Measurements from ENCODE around the gene ANKLE2. TPM values are rescaled to one million over a fixed set of nuclear protein-coding genes. Genes with fewer than 3 reads are reported as not detected.

The ANKLE2 gene
- total RNA-seq, 1 donor from 2014 or later = 54.2 TPM

DNA sequence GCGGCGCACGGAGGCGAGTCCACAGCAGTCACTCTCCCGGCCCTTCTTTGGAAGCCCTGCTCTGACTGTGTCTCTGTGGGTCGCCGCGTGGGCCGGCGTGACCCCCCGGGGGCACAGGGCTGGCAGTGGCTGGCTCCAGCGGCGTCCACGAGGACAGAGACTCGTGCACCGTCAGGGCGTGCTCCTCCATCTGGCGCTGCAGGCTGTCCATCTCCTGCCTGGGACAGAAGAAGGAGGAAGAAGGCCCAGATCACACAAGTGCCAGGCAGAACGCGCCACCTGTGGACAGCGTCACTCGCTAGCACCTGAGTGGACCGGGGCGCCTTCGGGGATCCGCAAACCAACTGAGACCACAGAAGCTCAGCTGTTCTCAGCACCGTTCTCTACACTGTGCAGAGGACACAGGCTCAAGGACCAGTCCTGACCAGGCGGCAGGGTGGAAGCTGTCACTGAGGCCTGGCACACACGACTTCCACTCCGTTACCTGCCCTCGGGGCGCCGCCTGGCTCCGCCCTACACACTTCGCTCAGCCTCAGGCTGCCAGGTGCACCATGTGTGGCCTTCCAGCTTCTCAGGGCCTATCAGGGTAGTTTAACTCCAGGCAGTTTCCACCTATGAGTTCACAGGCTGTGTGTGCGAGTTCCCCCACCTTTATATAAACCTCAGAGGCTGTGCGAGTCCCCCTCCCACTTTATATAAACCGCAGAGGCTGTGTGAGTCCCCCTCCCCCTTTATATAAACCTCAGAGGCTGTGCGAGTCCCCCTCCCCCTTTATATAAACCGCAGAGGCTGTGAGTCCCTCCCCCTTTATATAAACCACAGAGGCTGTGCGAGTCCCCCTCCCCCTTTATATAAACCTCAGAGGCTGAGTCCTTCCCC lies 11.7 kb upstream of the ANKLE2 start:
- intact Hi-C loops (cut with DNase I) = no loop called here
- H3K27ac ChIP-seq = no peak overlapping the region
- H3K36me3 ChIP-seq = peaks cover 76 to 87% of the 10 kb centered on the region in 2 donors
- no peaks in the 10 kb centered on the region for H3K9me3 ChIP-seq
- TF ChIP-seq, protein P1, sequence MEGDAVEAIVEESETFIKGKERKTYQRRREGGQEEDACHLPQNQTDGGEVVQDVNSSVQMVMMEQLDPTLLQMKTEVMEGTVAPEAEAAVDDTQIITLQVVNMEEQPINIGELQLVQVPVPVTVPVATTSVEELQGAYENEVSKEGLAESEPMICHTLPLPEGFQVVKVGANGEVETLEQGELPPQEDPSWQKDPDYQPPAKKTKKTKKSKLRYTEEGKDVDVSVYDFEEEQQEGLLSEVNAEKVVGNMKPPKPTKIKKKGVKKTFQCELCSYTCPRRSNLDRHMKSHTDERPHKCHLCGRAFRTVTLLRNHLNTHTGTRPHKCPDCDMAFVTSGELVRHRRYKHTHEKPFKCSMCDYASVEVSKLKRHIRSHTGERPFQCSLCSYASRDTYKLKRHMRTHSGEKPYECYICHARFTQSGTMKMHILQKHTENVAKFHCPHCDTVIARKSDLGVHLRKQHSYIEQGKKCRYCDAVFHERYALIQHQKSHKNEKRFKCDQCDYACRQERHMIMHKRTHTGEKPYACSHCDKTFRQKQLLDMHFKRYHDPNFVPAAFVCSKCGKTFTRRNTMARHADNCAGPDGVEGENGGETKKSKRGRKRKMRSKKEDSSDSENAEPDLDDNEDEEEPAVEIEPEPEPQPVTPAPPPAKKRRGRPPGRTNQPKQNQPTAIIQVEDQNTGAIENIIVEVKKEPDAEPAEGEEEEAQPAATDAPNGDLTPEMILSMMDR (IDR thresholded peaks at IDR 0.05) = no peak
- no peaks in the 10 kb centered on the region for H3K4me1 ChIP-seq
- H3K4me3 ChIP-seq = no peak overlapping the region
- H3K27me3 ChIP-seq = no peaks in the 10 kb centered on the region
- no peak for DNase-seq (ENCODE audit: low spot score in 2 of 2)

DNA sequence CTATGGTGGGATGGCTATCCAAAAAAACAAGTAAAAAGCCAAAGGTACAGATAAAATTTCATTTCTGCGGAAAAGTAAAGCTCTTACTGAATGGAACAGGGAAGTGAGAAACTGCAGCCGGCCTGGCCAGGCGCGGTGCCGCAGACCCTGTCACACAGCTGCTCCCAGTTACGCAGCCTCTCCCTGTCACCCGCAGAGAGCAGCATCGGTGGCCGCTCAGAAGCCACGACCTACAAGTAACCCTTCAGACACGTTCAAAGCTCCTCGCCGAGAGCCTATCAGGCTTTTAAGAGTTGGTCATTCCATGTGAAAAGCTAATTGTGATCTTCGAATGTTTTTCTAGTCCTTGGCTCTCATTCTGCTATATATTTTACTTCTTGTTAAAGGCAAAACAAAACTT lies 11.0 kb upstream of the ANKLE2 start:
- intact Hi-C loops (cut with DNase I) = no loop called here
- H3K4me3 ChIP-seq = no peak overlapping the region
- TF ChIP-seq, protein P1 (IDR thresholded peaks at IDR 0.05) = no peak
- DNase-seq (ENCODE audit: low spot score in 2 of 2) = no peak
- no peaks in the 10 kb centered on the region for H3K4me1 ChIP-seq
- no peak overlapping the region for H3K27ac ChIP-seq
- no peaks in the 10 kb centered on the region for H3K9me3 ChIP-seq
- no peaks in the 10 kb centered on the region for H3K27me3 ChIP-seq
- peaks cover 70 to 81% of the 10 kb centered on the region in 2 donors for H3K36me3 ChIP-seq

DNA sequence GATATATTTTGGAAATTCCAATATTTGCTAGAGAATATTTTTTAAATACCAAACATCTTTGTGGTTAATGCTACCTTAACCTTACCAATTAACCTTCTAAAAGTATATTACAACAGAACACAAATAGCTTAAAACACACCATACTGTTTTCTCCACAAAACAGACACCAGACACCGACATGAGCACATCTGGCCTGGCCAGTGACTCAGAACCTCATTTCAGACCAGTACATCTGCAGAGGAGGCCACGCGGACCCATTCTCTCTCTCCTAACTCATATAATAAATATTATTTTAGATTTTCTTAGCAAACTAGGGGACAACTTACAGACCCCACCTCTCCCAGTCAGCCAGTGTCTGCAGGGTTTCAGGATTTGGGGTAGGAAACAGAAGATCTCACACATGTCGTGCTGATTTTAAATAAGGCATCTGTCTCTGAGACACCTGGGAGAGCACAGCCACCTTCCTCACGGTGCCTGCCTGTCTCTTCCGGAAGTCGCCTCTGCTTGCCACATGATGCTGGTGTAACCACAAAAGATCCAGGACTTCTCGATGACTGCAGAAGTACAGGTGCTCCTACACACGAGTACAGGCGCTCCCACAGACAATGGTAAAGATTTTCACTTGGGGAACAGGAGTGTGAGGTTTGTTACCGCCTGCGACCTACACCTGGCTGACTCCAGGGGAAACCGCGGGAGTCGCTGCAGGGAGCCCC lies 9.7 kb upstream of the ANKLE2 start:
- Histone ChIP-seq H3K4me1 (peaks cover 0 to 5% of the 10 kb centered on the region in 2 donors), H3K9me3 (no peaks in the 10 kb centered on the region), H3K27ac (peak overlapping the region in 1 of 2 donors; percentile 11), H3K27me3 (no peaks in the 10 kb centered on the region), H3K4me3 (no peak overlapping the region), H3K36me3 (peaks cover 57 to 68% of the 10 kb centered on the region in 2 donors)
- TF ChIP-seq, protein P1 (IDR thresholded peaks at IDR 0.05) = no peak
- no peak for DNase-seq (ENCODE audit: low spot score in 2 of 2)
- intact Hi-C loops (cut with DNase I) = no loop called here

DNA sequence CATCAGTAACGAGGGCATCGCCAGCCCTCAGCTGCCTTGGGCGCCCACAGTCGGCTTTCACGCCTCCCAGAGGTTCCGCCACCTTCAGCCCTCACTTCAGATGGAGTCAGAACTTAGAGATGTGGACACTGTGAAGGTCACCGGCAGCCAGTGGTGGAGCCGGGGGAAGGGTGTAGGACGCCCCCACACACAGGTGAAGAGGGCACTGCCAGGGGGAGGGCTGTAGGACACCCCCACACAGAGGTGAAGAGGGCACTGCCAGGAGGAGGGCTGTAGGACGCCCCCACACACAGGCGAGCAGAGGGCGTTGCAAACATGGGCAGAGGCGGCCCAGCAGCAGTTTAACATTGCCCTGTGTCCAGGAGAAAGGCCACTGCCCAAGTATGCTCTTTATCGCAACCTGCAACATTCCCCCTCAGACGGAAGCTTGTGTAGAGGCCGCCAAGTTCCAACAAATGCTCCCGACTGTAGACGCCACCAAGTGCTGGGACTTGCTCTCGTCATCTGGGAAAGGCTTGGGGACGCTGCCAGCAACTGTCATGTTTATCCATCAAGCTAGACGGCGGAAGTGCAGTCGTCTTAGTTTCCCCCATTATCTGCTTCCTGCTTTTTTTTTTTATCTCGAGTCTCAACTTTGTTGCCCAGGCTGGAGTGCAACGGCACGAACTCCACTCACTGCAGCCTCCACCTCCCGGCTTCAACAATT lies 4.9 kb upstream of the ANKLE2 start:
- Histone ChIP-seq H3K36me3 (peaks cover 12 to 23% of the 10 kb centered on the region in 2 donors), H3K27ac (peak overlapping the region; percentile 45 to 74), H3K4me3 (no peak overlapping the region), H3K27me3 (no peaks in the 10 kb centered on the region), H3K9me3 (no peaks in the 10 kb centered on the region), H3K4me1 (peaks cover 4 to 8% of the 10 kb centered on the region in 2 donors)
- TF ChIP-seq, protein P1 (IDR thresholded peaks at IDR 0.05) = no peak
- DNase-seq (ENCODE audit: low spot score in 2 of 2) = no peak
- intact Hi-C loops (cut with DNase I) = no loop called here

DNA sequence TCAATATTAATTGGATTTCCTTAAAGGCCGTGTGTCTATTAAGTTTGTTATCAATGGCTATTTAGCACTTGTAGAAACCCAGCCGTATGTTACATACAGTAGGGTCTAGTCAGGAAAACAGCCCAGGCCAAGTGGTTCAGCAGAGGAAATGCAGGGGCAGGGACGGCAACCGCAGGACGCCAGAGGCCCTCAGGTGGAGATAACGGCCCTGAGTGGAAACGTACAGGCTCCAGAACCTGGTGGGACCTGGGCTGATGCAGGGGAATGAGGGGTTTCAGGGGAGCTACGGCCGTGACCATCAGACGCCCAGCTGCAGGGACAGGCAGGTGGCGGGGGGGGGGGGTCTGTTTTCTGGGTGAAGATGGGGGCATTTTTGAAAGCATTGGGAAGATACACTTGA lies 3.7 kb upstream of the ANKLE2 start:
- Histone ChIP-seq H3K36me3 (peaks cover 4 to 12% of the 10 kb centered on the region in 2 donors), H3K27ac (no peak overlapping the region), H3K4me1 (peaks cover 8 to 9% of the 10 kb centered on the region in 2 donors), H3K9me3 (no peaks in the 10 kb centered on the region), H3K27me3 (no peaks in the 10 kb centered on the region), H3K4me3 (no peak overlapping the region)
- intact Hi-C loops (cut with DNase I) = no loop called here
- TF ChIP-seq, protein P1 (IDR thresholded peaks at IDR 0.05) = no peak
- DNase-seq (ENCODE audit: low spot score in 2 of 2) = no peak

Measured in ascending aorta (tissue), 2 donors.